Smooth muscle cell (in vitro differentiated cells): ENCODE measurements around the gene GSN. TPM values are rescaled to one million over a fixed set of nuclear protein-coding genes. Genes with fewer than 3 reads are reported as not detected.
A peak's percentile ranks its signal among the peaks of the same experiment; 100 is the strongest.

Experiments used
- DNase-seq: peaks from one replicate; lab custom pipeline; 2025; ENCODE audit not compliant: unreplicated experiment; lab: John Stamatoyannopoulos, UW
- H2AFZ ChIP-seq: fragments of 200-600 bp; sonication (generic); 2 replicates; pipeline ENCODE4 v1.6.0; 2016; ENCODE audit warnings: antibody characterized with exemption, low read depth, mild to moderate bottlenecking
- H3F3A ChIP-seq: fragments of 200-600 bp; sonication (generic); 2 replicates; pipeline ENCODE4 v1.6.0; 2017; ENCODE audit warnings: antibody characterized with exemption, low read depth
- H3K27ac ChIP-seq: fragments of 200-600 bp; sonication (generic); 2 replicates; pipeline ENCODE4 v1.5.1; 2016; ENCODE audit warnings: low read depth, mild to moderate bottlenecking
- H3K27me3 ChIP-seq: fragments of 200-600 bp; sonication (generic); 2 replicates; pipeline ENCODE4 v1.6.1; 2016; ENCODE audit warnings: low read depth, mild to moderate bottlenecking
- H3K36me3 ChIP-seq: fragments of 200-600 bp; sonication (generic); 2 replicates; pipeline ENCODE4 v1.5.1; 2016; ENCODE audit warnings: low read depth
- H3K4me1 ChIP-seq: fragments of 200-600 bp; sonication (generic); 2 replicates; pipeline ENCODE4 v1.5.1; 2016; ENCODE audit warnings: low read depth
- H3K4me2 ChIP-seq: fragments of 200-600 bp; sonication (generic); 2 replicates; pipeline ENCODE4 v1.6.0; 2016; ENCODE audit warnings: mild to moderate bottlenecking
- H3K4me3 ChIP-seq: fragments of 200-600 bp; sonication (generic); 2 replicates; pipeline ENCODE4 v1.5.1; 2016; ENCODE audit warnings: mild to moderate bottlenecking
- H3K79me2 ChIP-seq: fragments of 200-600 bp; sonication (generic); 2 replicates; pipeline ENCODE4 v1.6.0; 2016; ENCODE audit warnings: low read depth, mild to moderate bottlenecking
- H3K9ac ChIP-seq: fragments of 200-600 bp; sonication (generic); 2 replicates; pipeline ENCODE4 v1.6.0; 2016; ENCODE audit warnings: low read depth
- H3K9me3 ChIP-seq: fragments of 200-600 bp; sonication (generic); replicated peaks from 2 replicates; pipeline ENCODE4 v1.5.1; 2016; ENCODE audit warnings: low read depth
- H4K20me1 ChIP-seq: fragments of 200-600 bp; sonication (generic); 2 replicates; pipeline ENCODE4 v1.6.0; 2016; ENCODE audit warnings: low read depth
- CTCF ChIP-seq: fragments of 200-600 bp; sonication (generic); IDR thresholded peaks from 2 replicates; pipeline ENCODE4 v1.5.1; 2017; ENCODE audit warnings: borderline replicate concordance, mild to moderate bottlenecking, antibody characterized with exemption; ENCODE audit not compliant: insufficient read depth, poor library complexity, severe bottlenecking
- WGBS: methylation state at CpG from one replicate; pipeline ENCODE4 v1.1.7; 2016; ENCODE audit warnings: low lambda C conversion rate; 5-methylcytosine and 5-hydroxymethylcytosine counted together
- polyA plus RNA-seq: library from polyadenylated mRNA; unstranded; fragments of >200 nt; fragmentation: Nextera tagmentation; extraction: Ambion mirVana; gene quantifications from 2 replicates; pipeline ENCODE4 v1.2.1, GENCODE V29; 2016
- total RNA-seq: library from RNA; depleted of rRNA; stranded (reverse); fragments of >200 nt; gene quantifications from 2 replicates; pipeline ENCODE4 v1.2.3, GENCODE V29; 2014

The GSN gene
- total and polyA plus RNA-seq, 2 experiments from 2014 or later = 337 to 685 TPM

DNA sequence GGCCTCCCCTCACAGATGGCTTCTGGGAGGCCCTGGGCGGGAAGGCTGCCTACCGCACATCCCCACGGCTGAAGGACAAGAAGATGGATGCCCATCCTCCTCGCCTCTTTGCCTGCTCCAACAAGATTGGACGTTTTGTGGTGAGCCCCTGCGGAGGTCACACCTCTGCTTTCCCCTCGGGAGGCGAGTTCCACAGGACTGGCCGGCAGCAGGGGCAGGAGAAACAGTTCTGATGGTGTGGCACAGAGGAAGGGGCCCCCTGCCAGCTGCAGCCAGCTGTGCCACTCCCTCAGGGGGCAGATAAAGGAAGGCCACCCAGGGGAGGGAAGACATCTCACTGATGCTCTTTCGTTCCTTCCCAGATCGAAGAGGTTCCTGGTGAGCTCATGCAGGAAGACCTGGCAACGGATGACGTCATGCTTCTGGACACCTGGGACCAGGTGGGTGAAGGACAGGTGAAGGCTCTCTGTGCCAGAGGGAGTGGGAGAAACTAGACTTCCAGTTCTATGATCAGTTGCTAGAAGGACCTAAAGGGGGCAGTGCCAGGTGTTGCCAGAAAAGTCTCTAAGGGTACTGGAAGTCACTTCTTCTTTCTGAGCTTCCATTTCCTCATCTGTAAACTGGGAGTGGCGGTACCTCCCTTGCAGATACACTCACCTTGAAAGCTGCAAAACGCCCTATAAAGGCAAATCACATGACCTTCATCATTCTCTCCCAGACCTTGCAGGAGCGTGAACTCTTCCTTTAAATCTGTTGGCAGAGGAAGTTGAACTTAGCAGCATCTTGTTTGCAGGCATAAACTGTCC lies 61.1 kb downstream of the GSN start:
- WGBS = 95% methylated on average over 16 of the region's 16 CpGs
- H3K4me2 ChIP-seq = no peak overlapping the region
- DNase-seq = no peak
- peaks cover 39% of the 10 kb centered on the region for H3F3A ChIP-seq
- H3K9ac ChIP-seq = no peak overlapping the region
- H3K4me3 ChIP-seq = no peak overlapping the region
- peaks cover 17% of the 10 kb centered on the region for H3K36me3 ChIP-seq
- H3K9me3 ChIP-seq = no peaks in the 10 kb centered on the region
- H3K27ac ChIP-seq = no peak overlapping the region
- no peak overlapping the region for H2AFZ ChIP-seq
- no peaks in the 10 kb centered on the region for H3K4me1 ChIP-seq
- no peaks in the 10 kb centered on the region for H3K27me3 ChIP-seq
- H3K79me2 ChIP-seq = no peaks in the 10 kb centered on the region
- H4K20me1 ChIP-seq = no peaks in the 10 kb centered on the region
- no peak for TF ChIP-seq CTCF

DNA sequence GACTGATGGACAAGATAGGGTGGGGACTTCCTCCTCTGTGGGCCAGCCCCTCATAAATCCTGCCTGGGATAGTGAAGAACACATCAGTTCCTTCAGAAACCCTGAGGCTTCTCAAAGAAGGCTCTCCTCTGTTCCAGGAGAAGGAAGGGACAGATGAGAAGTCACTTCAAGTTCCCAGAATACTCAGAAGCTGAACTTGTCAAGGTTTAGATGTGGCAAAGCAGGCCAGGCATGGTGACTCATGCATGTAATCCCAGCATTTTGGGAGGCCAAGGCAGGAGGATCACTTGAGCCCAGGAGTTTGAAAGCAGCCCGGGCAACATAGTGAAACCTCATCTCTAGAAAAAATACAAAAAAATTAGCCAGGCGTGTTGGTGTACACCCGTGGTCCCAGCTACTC lies 63.6 kb downstream of the GSN start:
- no peak for DNase-seq
- H3K27ac ChIP-seq = peak overlapping the region; percentile 77
- H3K9me3 ChIP-seq = no peaks in the 10 kb centered on the region
- H4K20me1 ChIP-seq = no peaks in the 10 kb centered on the region
- 66% methylated on average over 3 of the region's 3 CpGs for WGBS
- peaks cover 50% of the 10 kb centered on the region for H3F3A ChIP-seq
- no peak overlapping the region for H3K4me2 ChIP-seq
- no peak overlapping the region for H2AFZ ChIP-seq
- no peaks in the 10 kb centered on the region for H3K27me3 ChIP-seq
- peaks cover 11% of the 10 kb centered on the region for H3K36me3 ChIP-seq
- TF ChIP-seq CTCF = no peak
- H3K79me2 ChIP-seq = no peaks in the 10 kb centered on the region
- no peak overlapping the region for H3K9ac ChIP-seq
- H3K4me3 ChIP-seq = no peak overlapping the region
- peaks cover 3% of the 10 kb centered on the region for H3K4me1 ChIP-seq

DNA sequence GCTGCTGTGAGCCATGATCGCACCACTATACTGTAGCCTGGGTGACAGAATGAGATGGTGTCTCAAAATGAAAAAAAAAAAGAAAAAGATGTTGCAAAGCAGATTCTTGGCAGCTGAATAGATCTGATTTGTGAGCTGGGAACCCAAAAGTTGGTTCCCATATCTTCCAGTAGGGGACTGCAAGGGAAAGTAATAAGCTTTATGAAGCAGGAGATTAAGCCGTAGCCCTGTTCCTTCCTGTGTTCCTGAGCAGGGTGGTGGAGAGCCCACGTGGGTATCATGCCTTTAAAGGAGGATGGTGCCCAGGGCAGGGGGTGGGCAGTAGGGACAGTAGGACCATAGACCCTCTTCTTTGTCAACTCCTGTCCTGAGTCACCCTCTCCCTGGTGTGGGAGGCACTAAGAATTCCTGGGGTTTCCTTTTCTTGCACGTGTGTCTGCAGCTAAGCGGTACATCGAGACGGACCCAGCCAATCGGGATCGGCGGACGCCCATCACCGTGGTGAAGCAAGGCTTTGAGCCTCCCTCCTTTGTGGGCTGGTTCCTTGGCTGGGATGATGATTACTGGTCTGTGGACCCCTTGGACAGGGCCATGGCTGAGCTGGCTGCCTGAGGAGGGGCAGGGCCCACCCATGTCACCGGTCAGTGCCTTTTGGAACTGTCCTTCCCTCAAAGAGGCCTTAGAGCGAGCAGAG lies 64.2 kb downstream of the GSN start:
- no peaks in the 10 kb centered on the region for H3K9me3 ChIP-seq
- no peak overlapping the region for H3K9ac ChIP-seq
- peaks cover 56% of the 10 kb centered on the region for H3F3A ChIP-seq
- peak overlapping the region; percentile 77 for H3K27ac ChIP-seq
- no peaks in the 10 kb centered on the region for H3K27me3 ChIP-seq
- peaks cover 4% of the 10 kb centered on the region for H3K4me1 ChIP-seq
- no peaks in the 10 kb centered on the region for H4K20me1 ChIP-seq
- no peak for DNase-seq
- no peak overlapping the region for H2AFZ ChIP-seq
- whole genome bisulfite sequencing = 75% methylated on average over 14 of the region's 14 CpGs
- no peaks in the 10 kb centered on the region for H3K79me2 ChIP-seq
- H3K36me3 ChIP-seq = peaks cover 11% of the 10 kb centered on the region
- no peak overlapping the region for H3K4me2 ChIP-seq
- no peak overlapping the region for H3K4me3 ChIP-seq
- TF ChIP-seq CTCF = peak; percentile 50
